ENCODE measurements around the gene CNR1. TPM values are rescaled to one million over a fixed set of nuclear protein-coding genes. Genes with fewer than 3 reads are reported as not detected.
"Not testable (repeated sequence)": the region's sequence is repeated elsewhere in the genome, so short reads cannot be mapped to it uniquely, and the experiment has no call there.

Gene CNR1
- not detected for total RNA-seq

- CTCF ChIA-PET = no interaction called here
- POLR2A ChIA-PET = no interaction called here
These were observed at the start of gene CNR1 for GRCh38 chr6:88165844-88166492. CNR1 (minus strand) TSS chr6:88166347; CDS start chr6:88145274, 21,073 bp downstream.

GRCh38 chr6:88211446-88211845 is 45.3 kb upstream of the CNR1 start:
- ChIA-PET CTCF (no interaction called here), POLR2A (no interaction called here)

GRCh38 chr6:88209301-88209700 is 43.2 kb upstream of the CNR1 start:
- ChIA-PET CTCF (no interaction called here), POLR2A (no interaction called here)

GRCh38 chr6:88208726-88209125 is 42.6 kb upstream of the CNR1 start:
- ChIA-PET POLR2A (no interaction called here), CTCF (no interaction called here)

GRCh38 chr6:88201734-88202133 is 35.6 kb upstream of the CNR1 start:
- POLR2A ChIA-PET, CTCF ChIA-PET: not testable (repeated sequence)

GRCh38 chr6:88184921-88185320 is 18.8 kb upstream of the CNR1 start:
- POLR2A ChIA-PET = no interaction called here

GRCh38 chr6:88183471-88183870 is 17.3 kb upstream of the CNR1 start:
- ChIA-PET CTCF (no interaction called here), POLR2A (no interaction called here)

More at GRCh38 chr6:88184921-88185320, 18.8 kb upstream of the CNR1 start:
- CTCF ChIA-PET = no interaction called here

GRCh38 chr6:88179692-88180091 is 13.5 kb upstream of the CNR1 start:
- POLR2A ChIA-PET = no interaction called here
- CTCF ChIA-PET = no interaction called here

- CTCF ChIA-PET = no interaction called here
- POLR2A ChIA-PET = no interaction called here
These were observed 11.9 kb upstream of the CNR1 start for GRCh38 chr6:88177961-88178464.

- ChIA-PET CTCF (no interaction called here), POLR2A (no interaction called here)
These were observed 8.8 kb upstream of the CNR1 start for GRCh38 chr6:88174906-88175305.

GRCh38 chr6:88171312-88171711 is 5.2 kb upstream of the CNR1 start:
- ChIA-PET CTCF (no interaction called here), POLR2A (no interaction called here)

GRCh38 chr6:88168362-88168761 is 2.2 kb upstream of the CNR1 start:
- ChIA-PET POLR2A (no interaction called here), CTCF (no interaction called here)

GRCh38 chr6:88167352-88167937 is 1.3 kb upstream of the CNR1 start:
- POLR2A ChIA-PET = no interaction called here
- CTCF ChIA-PET = no interaction called here

- ChIA-PET CTCF (no interaction called here), POLR2A (no interaction called here)
These were observed 575 bp upstream of the CNR1 start for GRCh38 chr6:88166493-88167351.

GRCh38 chr6:88165087-88165843 is 882 bp downstream of the CNR1 start:
- CTCF ChIA-PET = no interaction called here
- POLR2A ChIA-PET = no interaction called here

GRCh38 chr6:88164061-88164460 is 2.1 kb downstream of the CNR1 start:
- CTCF ChIA-PET = no interaction called here
- POLR2A ChIA-PET = no interaction called here

- ChIA-PET CTCF (no interaction called here), POLR2A (no interaction called here)
These were observed 2.5 kb downstream of the CNR1 start for GRCh38 chr6:88163616-88164015.

- ChIA-PET CTCF (no interaction called here), POLR2A (no interaction called here)
These were observed 4.2 kb downstream of the CNR1 start for GRCh38 chr6:88161940-88162339.

- POLR2A ChIA-PET = no interaction called here
- CTCF ChIA-PET = no interaction called here
These were observed 9.0 kb downstream of the CNR1 start for GRCh38 chr6:88157106-88157505.

- ChIA-PET POLR2A (no interaction called here), CTCF (no interaction called here)
These were observed 20.7 kb downstream of the CNR1 start for GRCh38 chr6:88145298-88145963.
